ENCODE results near the gene RTL10.

The RTL10 gene

DNA sequence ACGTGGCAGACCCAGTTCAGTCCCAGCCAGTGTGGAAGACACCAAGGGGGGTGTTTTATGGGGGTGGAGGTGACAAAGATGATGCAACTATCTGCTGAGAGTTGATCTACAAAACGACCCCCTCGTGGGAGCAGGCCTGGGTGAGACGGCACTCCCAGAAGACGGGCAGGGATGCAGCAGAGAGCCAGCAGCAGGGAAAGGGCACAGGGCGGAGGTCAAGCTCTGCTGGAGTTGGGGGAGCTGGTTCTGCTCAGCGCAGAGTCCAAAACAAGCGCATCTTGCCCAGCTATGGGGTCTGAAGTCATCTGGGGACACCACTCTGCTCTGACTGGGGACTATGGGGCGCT lies 3.9 kb downstream of the RTL10 start:
- H3K27ac ChIP-seq (ENCODE audit: low read length): no peak overlapping the region
- H3K27me3 ChIP-seq (ENCODE audit: insufficient read depth, low read length): no peaks in the 10 kb centered on the region
- H3K9ac ChIP-seq (ENCODE audit: low read depth, low read length): no peak overlapping the region
- no peak overlapping the region for H3K4me3 ChIP-seq (ENCODE audit: low read length)
- peaks cover 15% of the 10 kb centered on the region for H3K4me1 ChIP-seq (ENCODE audit: insufficient read depth, low read length)
- H3K36me3 ChIP-seq (ENCODE audit: insufficient read depth, low read depth, low read length): peaks cover 39% of the 10 kb centered on the region
- H3K9me3 ChIP-seq (ENCODE audit: insufficient read depth, low read depth, low read length): no peaks in the 10 kb centered on the region

- H3K9me3 ChIP-seq (ENCODE audit: insufficient read depth, low read depth, low read length): no peaks in the 10 kb centered on the region
- no peaks in the 10 kb centered on the region for H3K27me3 ChIP-seq (ENCODE audit: insufficient read depth, low read length)
- peaks cover 39% of the 10 kb centered on the region for H3K36me3 ChIP-seq (ENCODE audit: insufficient read depth, low read depth, low read length)
- no peak overlapping the region for H3K4me3 ChIP-seq (ENCODE audit: low read length)
- H3K9ac ChIP-seq (ENCODE audit: low read depth, low read length): no peak overlapping the region
- no peak overlapping the region for H3K27ac ChIP-seq (ENCODE audit: low read length)
- H3K4me1 ChIP-seq (ENCODE audit: insufficient read depth, low read length): peaks cover 12% of the 10 kb centered on the region; the same call in 1 of the 2 replicates
Measured at GRCh38 chr22:19849835-19850762, 4.6 kb downstream of the RTL10 start.

DNA sequence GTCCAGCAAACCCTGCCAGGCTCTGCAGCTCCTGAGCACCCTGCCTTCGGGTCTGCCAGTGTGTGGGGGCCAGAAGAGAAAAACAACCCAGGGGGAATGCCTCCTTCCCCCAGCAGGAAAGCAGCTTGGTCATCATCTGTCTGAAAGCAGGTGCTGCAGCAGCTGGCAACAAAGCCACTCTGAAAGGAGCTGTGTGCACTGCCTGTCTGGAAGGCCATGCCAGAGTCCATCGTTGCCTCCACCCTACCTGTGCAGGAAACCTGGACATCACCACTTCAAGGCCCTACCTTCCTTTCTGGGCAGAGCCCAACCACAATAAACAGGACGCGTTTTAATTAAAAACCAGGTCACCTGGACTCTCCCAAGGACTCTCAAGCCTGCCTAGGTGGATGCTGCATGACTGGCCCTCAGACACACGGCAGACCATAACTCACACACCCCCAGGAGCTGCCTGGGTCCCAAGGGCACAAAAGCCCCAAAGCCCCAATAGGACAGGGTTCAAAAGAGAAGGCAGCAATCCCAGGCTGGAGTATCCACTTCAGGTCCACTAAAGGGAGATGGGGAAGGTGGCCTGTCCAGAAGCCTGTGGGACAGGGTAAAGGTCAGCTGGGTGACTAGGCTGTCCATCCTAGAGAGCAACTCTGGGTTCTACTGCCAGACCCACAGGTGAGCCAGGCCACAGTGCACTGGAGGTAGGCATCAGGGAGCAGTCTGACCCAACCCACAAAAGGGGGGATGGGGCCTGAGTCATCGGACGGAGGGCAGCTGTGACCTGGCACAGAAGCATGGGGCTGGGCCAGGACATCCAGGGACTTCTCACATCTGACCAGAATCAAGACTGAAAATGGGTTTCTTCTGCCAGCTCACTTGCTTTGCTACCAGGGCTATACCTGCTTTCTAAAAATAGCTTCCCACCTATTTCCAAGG lies 6.1 kb downstream of the RTL10 start:
- Histone ChIP-seq H3K4me3 (ENCODE audit: low read length) (no peak overlapping the region), H3K9ac (ENCODE audit: low read depth, low read length) (no peak overlapping the region), H3K4me1 (ENCODE audit: insufficient read depth, low read length) (peaks cover 12% of the 10 kb centered on the region; the same call in 1 of the 2 replicates), H3K27ac (ENCODE audit: low read length) (no peak overlapping the region), H3K36me3 (ENCODE audit: insufficient read depth, low read depth, low read length) (peaks cover 39% of the 10 kb centered on the region), H3K27me3 (ENCODE audit: insufficient read depth, low read length) (no peaks in the 10 kb centered on the region), H3K9me3 (ENCODE audit: insufficient read depth, low read depth, low read length) (no peaks in the 10 kb centered on the region)

- H3K4me1 ChIP-seq (ENCODE audit: insufficient read depth, low read length): peaks cover 5% of the 10 kb centered on the region; the same call in 1 of the 2 replicates
Measured at GRCh38 chr22:19847345-19847632, 7.4 kb downstream of the RTL10 start.

DNA sequence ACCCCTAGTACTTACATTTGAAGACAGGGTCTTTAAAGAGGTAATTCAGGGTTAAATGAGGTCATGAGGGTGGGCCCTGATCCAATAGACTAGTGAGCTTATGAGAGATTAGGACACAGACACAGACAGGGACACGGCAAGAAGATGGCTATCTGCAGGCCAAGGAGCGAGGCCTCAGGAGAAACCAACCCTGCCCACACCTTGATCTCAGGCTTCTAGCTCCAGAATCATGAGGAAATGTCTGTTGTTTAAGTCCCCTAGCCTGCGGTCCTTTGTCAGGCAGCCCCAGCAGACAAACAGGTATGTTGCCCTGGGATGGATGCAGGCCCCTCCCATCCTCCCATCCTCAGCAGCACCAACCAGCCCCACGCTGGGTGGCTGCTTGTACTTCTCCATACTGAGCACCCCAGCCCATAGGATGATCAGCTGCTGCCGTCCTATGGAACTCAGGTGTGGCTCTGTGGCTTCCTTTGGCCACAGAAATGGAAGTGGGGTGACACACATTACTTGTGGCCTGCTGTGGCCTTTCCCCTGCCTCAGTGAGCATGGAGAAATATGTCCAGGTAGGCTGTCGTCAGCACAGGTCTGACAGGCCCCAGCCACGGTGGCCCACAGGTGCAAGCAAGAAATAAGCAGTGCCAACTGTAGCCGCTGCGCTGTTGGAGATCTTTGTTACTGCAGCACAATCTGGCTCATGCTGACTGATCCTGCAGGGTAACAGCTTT lies 7.9 kb downstream of the RTL10 start:
- H3K27me3 ChIP-seq (ENCODE audit: insufficient read depth, low read length): no peaks in the 10 kb centered on the region
- H3K4me1 ChIP-seq (ENCODE audit: insufficient read depth, low read length): peaks cover 5% of the 10 kb centered on the region; the same call in 1 of the 2 replicates
- no peaks in the 10 kb centered on the region for H3K9me3 ChIP-seq (ENCODE audit: insufficient read depth, low read depth, low read length)
- H3K36me3 ChIP-seq (ENCODE audit: insufficient read depth, low read depth, low read length): peaks cover 30% of the 10 kb centered on the region
- H3K27ac ChIP-seq (ENCODE audit: low read length): no peak overlapping the region
- no peak overlapping the region for H3K9ac ChIP-seq (ENCODE audit: low read depth, low read length)
- no peak overlapping the region for H3K4me3 ChIP-seq (ENCODE audit: low read length)

More at GRCh38 chr22:19847345-19847632, 7.4 kb downstream of the RTL10 start:
- Histone ChIP-seq H3K27me3 (ENCODE audit: insufficient read depth, low read length) (no peaks in the 10 kb centered on the region), H3K36me3 (ENCODE audit: insufficient read depth, low read depth, low read length) (peaks cover 35% of the 10 kb centered on the region), H3K27ac (ENCODE audit: low read length) (no peak overlapping the region), H3K9me3 (ENCODE audit: insufficient read depth, low read depth, low read length) (no peaks in the 10 kb centered on the region), H3K4me3 (ENCODE audit: low read length) (no peak overlapping the region), H3K9ac (ENCODE audit: low read depth, low read length) (no peak overlapping the region)

- Histone ChIP-seq H3K4me1 (ENCODE audit: insufficient read depth, low read length) (peaks cover 5% of the 10 kb centered on the region; the same call in 1 of the 2 replicates), H3K27me3 (ENCODE audit: insufficient read depth, low read length) (no peaks in the 10 kb centered on the region), H3K4me3 (ENCODE audit: low read length) (no peak overlapping the region), H3K9ac (ENCODE audit: low read depth, low read length) (no peak overlapping the region), H3K27ac (ENCODE audit: low read length) (no peak overlapping the region), H3K36me3 (ENCODE audit: insufficient read depth, low read depth, low read length) (peaks cover 14% of the 10 kb centered on the region; the same call in 1 of the 2 replicates), H3K9me3 (ENCODE audit: insufficient read depth, low read depth, low read length) (no peaks in the 10 kb centered on the region)
Measured at GRCh38 chr22:19845054-19845722, 9.5 kb downstream of the RTL10 start.

DNA sequence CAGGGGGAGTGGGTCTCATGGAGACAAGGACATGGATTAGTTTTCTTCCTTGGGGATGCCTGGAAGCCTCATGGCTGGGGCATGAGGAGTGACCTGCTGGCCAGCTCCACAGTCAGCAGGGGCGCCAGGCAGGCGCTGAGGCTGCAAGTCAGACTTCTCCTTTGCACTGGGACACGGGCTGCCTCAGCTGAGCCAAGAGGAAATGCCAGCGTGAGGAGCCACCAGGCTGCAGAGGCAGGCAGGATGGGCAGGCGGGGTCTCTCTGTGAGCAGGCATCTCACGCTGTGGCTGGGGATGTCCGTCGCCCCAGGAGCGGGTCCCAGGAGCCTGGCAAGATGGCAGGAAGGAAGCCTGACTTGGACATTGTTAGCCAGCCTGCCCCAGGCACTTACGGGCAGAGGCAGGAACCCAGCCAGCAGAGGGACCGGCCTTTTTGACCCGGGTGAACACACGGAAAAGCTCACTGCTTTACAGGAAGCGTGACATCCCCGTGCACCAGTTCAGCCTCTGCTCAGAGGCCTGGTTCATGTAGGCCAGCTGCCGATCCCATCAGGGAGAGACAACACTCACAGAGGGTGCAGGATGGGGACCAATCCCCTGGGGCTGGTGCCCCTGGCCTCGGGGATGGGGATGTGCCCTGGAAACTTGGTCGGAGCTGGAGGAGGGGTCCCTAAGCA lies 10.2 kb downstream of the RTL10 start:
- H3K9me3 ChIP-seq (ENCODE audit: insufficient read depth, low read depth, low read length): no peaks in the 10 kb centered on the region
- no peak overlapping the region for H3K9ac ChIP-seq (ENCODE audit: low read depth, low read length)

GRCh38 chr22:19843857-19844376 lies 10.8 kb downstream of the RTL10 start:
- Histone ChIP-seq H3K4me3 (ENCODE audit: low read length) (no peak overlapping the region), H3K9ac (ENCODE audit: low read depth, low read length) (no peak overlapping the region)

More for the DNA sequence above, 10.2 kb downstream of the RTL10 start:
- peaks cover 5% of the 10 kb centered on the region; the same call in 1 of the 2 replicates for H3K4me1 ChIP-seq (ENCODE audit: insufficient read depth, low read length)
- peaks cover 7% of the 10 kb centered on the region; the same call in 1 of the 2 replicates for H3K36me3 ChIP-seq (ENCODE audit: insufficient read depth, low read depth, low read length)
- no peaks in the 10 kb centered on the region for H3K27me3 ChIP-seq (ENCODE audit: insufficient read depth, low read length)
- H3K4me3 ChIP-seq (ENCODE audit: low read length): no peak overlapping the region
- no peak overlapping the region for H3K27ac ChIP-seq (ENCODE audit: low read length)

GRCh38 chr22:19843107-19843856 lies 11.4 kb downstream of the RTL10 start:
- Histone ChIP-seq H3K27ac (ENCODE audit: low read length) (no peak overlapping the region), H3K9ac (ENCODE audit: low read depth, low read length) (no peak overlapping the region), H3K4me3 (ENCODE audit: low read length) (no peak overlapping the region), H3K27me3 (ENCODE audit: insufficient read depth, low read length) (no peaks in the 10 kb centered on the region), H3K36me3 (ENCODE audit: insufficient read depth, low read depth, low read length) (peaks cover 6% of the 10 kb centered on the region; the same call in 1 of the 2 replicates), H3K9me3 (ENCODE audit: insufficient read depth, low read depth, low read length) (no peaks in the 10 kb centered on the region), H3K4me1 (ENCODE audit: insufficient read depth, low read length) (no peaks in the 10 kb centered on the region)

More at GRCh38 chr22:19843857-19844376, 10.8 kb downstream of the RTL10 start:
- Histone ChIP-seq H3K36me3 (ENCODE audit: insufficient read depth, low read depth, low read length) (peaks cover 6% of the 10 kb centered on the region; the same call in 1 of the 2 replicates), H3K4me1 (ENCODE audit: insufficient read depth, low read length) (peaks cover 4% of the 10 kb centered on the region; the same call in 1 of the 2 replicates), H3K9me3 (ENCODE audit: insufficient read depth, low read depth, low read length) (no peaks in the 10 kb centered on the region), H3K27ac (ENCODE audit: low read length) (no peak overlapping the region), H3K27me3 (ENCODE audit: insufficient read depth, low read length) (no peaks in the 10 kb centered on the region)
